GM18951 (cell line): ENCODE data around the gene POLA2.

Experiments used
- POLR2A ChIP-seq: IDR thresholded peaks from 4 replicates; pipeline ENCODE4 v1.6.1; 2011; ENCODE audit warnings: mild to moderate bottlenecking; ENCODE audit not compliant: insufficient read length, insufficient read depth; ENCODE audit errors: extremely low read depth
- in situ Hi-C: fragments of 300-500 bp; cut with MboI; formaldehyde crosslinking; loops from one replicate; pipeline ENCODE4 v1.12.0; 2022; ENCODE audit warnings: low sequenced_read_pairs, mixed read lengths, inconsistent platforms; ENCODE audit not compliant: unreplicated experiment

The POLA2 gene

DNA sequence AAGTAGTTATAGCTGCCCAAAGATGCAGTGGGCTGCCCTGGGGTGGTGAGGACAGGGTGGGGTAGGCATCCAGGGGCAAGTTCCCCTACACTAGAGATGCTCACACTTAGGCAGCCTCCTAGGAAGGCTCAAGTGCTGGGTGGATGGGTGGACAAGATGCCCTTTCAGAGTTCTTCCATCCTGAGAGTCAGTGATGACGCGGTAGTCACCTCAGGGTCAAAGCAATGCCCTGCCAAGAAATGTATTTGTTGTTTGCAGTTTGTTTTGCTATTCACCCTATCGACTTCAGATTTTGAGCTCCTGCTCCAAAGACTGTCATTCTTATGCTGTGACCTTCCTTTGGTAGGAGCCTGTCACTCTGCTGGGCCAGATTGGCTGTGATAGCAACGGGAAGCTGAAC lies 18.9 kb downstream of the POLA2 start:
- no peak for TF ChIP-seq POLR2A
- in situ Hi-C loops = no loop called here

DNA sequence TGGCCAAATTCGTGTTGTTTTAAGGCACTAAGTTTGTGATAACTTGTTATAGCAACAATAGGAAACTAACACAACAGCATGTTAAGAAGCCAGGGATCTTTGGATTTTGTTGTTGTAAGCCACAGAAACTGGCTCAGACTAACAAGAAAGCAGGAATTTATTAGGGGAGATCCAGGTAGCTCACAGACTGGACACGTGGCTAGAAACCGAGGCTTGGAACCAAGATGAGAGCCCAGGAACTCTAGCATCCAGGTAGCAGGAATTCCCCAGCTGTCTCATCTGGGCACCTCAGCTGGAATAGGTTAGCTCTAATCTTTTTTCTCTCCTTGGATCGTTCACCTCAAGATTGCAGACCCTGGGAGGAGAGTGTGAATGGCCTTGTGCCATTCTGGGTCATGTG lies 24.9 kb downstream of the POLA2 start:
- in situ Hi-C loops = no loop called here
- TF ChIP-seq POLR2A = no peak

DNA sequence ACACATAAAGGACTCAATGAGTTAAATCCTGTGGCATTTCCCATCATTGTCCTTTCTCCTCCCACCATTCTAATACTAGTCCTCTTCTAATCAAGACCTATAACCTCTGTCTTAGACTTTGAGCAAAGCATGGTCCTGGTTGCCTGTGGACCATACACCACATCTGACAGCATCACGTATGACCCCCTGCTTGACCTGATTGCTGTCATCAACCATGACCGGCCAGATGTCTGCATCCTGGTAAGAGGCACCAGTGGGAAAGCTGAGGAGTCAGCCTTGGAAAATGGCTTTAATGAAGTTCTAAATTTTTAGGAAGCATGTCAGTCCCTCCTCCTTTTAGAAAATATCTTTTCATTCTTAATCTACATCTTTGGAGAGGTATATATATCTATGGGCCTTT lies 25.8 kb downstream of the POLA2 start:
- in situ Hi-C loops = no loop called here
- TF ChIP-seq POLR2A = no peak

DNA sequence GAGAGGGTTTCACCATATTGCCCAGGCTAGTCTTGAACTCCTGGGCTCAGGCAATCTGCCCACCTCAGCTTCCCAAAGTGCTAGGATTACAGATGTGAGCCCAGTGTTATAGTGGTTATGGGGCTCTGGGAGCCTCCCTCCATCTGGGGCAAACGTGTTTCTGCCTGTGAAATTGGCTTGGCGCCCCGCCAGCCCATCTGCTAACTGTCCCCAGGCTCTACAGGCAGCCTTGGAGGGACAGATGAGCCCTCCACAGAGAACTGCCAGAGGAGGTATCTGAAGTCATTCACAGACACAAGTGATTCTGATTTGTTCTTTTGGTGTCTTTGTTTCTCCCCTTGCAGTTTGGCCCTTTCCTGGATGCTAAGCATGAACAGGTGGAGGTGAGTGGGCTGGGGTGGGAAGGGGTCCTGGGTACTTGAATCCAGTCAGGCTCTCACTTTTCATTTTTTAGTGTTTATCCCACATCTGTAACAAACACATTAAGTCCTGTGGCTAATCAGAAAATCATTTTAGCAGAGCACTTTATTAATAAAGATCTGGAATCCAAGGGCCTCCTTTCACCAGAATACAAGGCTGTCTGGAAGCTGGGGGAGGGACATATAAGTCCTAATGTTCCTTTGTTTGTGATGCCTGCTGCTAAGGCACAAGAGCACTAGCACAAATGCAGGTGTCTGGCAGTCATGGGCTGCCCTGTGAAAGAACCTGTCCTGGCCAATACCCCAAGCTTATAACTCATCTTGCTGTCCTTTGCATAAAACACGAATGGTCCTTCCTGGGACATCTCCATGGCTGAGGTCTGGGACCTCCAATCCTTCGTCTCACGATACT lies 27.2 kb downstream of the POLA2 start:
- in situ Hi-C loops = no loop called here

DNA sequence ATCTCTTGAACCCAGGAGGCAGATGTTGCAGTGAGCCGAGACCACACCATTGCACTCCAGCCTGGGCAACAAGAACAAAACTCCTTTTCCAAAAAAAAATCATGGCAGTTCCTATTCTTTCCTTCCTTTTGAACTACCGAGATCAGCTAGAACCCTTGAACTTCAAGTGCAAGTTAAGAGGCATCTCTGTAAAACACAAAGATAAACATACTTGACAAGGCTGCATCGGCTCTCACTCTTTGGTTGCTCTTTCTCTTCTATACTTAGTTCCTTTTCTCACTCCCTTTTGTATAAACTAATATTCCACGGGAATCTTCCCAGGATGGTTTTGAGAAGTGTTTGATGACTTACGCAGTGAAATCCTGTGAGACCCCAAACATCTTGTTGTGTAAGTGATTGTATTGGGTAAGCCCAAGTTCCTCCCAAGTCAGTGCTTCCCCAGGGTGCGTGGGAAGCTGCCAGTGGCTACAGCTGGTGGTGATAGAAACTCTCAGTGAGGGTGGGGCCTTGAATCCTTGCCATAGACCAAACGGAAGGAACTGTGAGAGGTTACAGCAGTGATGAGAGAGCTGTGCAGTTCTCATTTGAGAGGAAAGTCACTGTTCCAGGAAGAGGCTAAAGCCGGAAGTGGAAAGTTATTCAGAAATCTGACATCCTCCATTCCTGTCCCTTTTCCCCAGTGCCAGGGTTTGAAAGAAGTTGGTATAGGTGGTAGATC lies 28.8 kb downstream of the POLA2 start:
- no peak for TF ChIP-seq POLR2A
- in situ Hi-C loops = no loop called here

More for the DNA sequence above, 27.2 kb downstream of the POLA2 start:
- no peak for TF ChIP-seq POLR2A

DNA sequence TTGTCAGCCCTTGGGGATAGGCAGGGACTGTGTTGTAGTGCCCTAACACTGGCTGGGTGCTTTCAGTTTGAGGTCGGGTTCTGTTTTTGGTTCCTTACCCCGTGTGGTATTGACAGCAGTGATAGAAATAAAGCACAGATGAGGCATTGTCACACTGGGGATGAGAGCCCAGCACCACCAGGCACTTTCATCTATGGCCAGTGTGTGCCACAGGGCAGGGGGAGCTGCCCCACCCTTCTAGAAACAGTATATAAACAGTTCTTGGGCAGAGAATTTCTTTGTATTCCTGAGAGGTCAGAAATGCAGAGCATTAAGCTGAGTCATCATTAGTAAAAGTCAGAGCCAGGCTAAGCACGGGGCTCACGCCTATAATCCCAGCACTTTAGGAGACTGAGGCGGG lies 29.9 kb downstream of the POLA2 start:
- no peak for TF ChIP-seq POLR2A
- in situ Hi-C loops = no loop called here

DNA sequence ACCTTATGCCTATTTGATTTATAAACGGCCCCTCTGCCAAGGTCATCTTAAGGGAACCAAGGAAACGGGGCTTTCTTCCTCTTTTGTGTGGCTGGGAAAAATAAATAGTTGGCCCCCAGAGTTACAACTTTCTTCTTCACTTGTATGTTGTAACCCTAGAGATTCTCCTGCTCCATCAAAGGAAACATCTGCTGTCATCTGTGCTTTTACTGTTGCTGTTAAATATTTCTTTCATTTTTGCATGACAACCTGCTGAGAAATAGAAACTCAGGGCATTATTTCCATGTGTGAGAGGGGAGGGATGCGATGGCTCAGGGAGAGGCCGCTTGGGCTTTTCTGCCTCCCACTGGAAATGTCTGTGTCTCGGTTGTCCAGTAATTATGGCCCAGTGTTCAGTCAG lies 31.1 kb downstream of the POLA2 start:
- in situ Hi-C loops = no loop called here
- TF ChIP-seq POLR2A = no peak

DNA sequence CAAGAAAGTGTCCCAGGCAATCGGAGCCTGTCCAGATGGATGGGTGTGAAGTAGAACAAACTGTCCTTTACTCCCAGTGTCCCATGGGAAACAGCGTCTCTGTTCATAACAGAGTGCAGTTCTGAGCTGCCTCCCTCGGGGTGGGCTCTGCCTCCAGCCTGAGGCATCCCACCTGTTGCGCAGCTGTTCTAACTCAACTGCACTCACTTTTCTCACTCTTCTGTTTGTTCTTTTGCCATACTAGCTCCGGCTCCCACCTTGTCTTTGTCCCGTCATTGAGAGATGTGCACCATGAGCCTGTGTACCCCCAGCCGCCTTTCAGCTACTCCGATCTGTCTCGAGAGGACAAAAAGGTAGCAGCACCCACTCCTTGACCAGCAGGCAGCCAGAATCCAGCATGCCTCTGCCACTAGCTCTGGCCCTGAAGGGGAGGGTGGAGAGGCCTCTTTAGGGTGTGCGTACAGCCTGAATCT lies 32.2 kb downstream of the POLA2 start:
- in situ Hi-C loops = no loop called here

DNA sequence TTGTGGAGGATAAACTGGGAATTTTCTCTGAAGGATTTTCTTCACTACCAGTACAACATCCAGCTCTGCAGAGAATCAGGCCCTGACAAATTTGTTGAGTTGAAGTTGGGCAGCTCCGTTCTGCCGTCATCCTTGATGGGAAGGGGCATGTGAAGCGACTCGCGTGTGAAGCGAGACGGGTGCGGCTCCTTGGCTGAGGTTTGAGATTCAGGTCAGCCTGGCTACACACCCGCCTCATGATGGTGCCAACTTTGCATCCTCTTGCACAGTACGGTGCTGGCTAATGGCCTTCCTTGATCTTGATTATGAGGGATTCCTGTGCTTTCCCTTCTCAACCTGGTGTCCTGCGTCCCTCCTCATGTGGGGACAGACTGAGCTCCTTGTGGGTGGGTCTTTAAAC lies 33.2 kb downstream of the POLA2 start:
- in situ Hi-C loops = no loop called here
- TF ChIP-seq POLR2A = no peak

More for the DNA sequence above, 32.2 kb downstream of the POLA2 start:
- TF ChIP-seq POLR2A = no peak

DNA sequence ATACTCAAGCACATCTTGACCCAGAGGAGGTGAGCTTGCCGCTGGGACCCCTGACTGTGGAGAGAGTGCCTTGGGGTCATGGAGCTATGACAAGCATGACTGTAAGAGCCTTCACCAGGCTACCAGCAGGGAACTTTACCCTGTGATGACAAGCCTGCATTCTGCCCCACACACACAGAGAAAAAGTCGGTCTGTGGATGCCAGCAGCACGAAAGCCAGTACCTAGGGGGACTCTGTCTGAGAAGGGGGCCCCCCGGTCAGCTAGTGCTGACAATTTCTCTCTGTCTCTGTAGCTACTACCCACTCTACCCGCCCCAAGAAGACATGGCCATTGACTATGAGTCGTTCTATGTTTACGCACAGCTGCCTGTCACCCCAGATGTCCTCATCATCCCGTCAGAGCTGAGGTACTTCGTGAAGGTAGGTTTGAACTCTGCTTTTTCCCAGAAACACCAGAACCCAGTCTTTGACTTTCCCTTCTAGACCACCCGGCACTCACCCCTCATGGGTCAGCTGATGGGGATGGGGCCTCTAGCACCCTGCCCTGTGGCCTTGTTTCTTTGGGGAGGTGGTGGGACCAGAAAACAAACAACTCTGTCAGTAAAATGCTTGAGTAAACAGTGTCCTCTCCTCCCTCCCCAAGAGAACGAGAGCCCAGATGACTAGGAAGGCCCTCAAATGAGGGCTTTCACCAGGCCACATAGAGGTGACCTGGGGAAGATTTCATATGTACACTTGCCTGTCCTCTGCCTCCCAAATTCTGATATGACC lies 34.0 kb downstream of the POLA2 start:
- no peak for TF ChIP-seq POLR2A
- in situ Hi-C loops = no loop called here

DNA sequence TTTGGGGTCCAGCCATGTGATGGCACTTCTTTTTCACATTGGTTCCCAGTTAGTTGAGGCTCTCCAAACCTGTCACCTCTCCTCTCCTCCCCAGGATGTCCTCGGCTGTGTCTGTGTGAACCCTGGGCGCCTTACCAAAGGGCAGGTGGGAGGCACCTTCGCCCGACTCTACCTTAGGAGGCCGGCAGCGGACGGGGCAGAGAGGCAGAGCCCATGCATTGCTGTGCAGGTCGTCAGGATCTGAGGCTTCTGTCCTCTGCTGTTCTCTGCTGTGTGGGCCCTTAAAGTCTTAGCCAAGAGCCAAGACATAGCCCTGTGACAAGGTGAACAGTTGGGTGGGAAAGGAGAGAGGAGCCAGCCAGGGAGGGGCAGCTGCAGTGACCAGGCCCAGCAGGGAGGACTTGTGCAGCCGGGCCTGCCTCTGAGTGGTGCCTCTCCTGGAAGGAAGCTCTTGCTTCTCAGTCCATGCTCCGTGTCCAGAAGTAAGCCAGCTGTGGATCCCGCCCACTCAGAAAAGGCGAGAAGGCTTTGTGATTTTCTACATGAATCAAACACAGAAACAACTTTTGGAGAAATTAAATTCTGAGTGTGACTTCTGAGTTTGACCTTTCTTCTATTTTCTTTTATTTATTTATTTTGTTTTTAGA lies 35.4 kb downstream of the POLA2 start:
- in situ Hi-C loops = no loop called here

DNA sequence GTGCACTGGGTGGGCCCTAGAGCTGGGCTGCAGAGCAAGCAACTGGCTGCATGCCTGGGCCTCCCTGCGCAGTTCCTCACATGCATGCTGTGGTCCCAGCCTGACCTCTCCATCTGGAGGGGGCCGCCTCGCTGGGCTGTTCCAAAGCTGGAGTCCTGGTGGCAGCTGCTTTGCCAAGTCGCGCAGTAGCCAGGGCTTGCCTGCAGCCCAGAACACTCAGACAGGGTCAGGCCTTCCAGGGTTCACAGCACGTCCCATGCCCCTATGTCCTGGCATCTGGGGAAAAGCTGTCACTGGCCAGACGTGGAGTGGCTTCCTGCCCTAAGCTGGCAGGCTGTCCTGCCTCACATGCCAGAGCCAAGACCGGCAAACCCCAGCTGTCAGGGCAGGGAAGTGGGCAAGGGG lies 36.4 kb downstream of the POLA2 start:
- in situ Hi-C loops = no loop called here

More for the DNA sequence above, 35.4 kb downstream of the POLA2 start:
- TF ChIP-seq POLR2A = no peak

DNA sequence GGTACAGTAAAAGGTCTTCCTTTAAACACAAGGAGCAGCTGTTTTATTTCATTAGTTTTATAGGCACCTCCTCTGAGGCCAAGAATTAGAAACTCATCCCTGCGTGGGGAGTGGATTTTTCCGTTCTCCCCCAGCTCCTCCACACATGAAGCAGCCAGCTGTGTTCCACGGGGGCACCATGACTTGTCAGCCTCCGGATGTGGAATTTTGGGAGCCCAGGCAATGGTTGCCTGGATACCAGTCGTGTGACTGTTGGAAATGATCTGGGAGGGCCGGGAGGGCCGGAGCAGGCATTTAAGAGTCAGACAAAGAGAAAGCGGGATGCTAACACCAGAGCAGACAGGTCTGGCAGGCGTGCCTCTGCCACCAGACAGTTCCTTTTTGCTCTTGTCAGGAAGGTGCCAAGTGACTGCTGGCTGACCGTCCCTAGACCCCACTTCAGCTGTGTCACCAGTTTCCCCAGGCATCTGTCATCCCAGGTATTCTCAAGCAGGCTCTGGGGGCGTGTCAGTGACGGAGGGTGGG lies 37.0 kb downstream of the POLA2 start:
- in situ Hi-C loops = no loop called here
- no peak for TF ChIP-seq POLR2A

More for the DNA sequence above, 36.4 kb downstream of the POLA2 start:
- TF ChIP-seq POLR2A = no peak
